HG03439 (cell line): ENCODE results near the gene PBX3.
"Not testable (repeated sequence)": the region's sequence is repeated elsewhere in the genome, so short reads cannot be mapped to it uniquely, and the experiment has no call there.

Experiments used
- ATAC-seq: cut with Tn5 transposase; IDR thresholded peaks from one replicate; pipeline ENCODE4 v1.9.1; 2021; ENCODE audit warnings: mild to moderate bottlenecking, moderate library complexity; ENCODE audit not compliant: unreplicated experiment

The PBX3 gene

GRCh38 chr9:125820100-125820804, 73.1 kb downstream of the PBX3 start:
- no peak for ATAC-seq

DNA sequence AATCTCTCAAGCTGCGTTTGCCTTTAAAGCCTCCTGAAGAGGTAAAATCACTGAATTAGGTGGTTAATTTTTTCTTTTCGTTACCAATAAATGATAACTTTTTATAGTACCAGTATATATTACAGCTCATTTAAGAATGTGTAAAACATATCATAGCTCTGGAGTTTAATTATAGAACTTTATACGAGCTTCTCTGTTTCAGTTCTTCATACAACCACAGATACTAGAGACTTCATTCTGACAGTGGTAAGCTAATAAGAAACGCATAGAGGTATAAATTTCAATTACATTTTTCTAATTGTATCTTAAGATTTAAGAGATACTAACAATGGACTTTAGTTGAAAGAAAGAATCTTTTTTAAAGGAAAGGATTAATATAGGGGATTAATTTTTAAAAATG, 73.9 kb downstream of the PBX3 start:
- no peak for ATAC-seq

DNA sequence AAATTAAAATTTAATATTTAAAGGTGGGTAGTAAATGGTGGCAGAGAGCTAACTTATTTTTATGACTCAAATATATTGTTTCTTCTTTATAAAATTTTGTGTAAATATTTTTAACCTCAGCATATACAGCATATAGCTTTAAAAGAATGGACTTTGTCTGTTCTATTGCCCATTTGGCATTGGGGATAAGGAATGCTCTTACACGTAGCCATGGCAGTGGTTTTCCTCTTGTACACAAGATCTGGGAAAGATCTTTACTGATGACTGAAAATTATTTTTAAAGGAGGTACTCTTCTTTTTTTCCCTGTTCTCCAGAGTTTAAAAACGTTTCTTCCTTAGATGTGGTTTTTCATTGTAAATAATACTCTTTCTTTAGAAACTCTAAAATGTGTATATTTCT, 75.0 kb downstream of the PBX3 start:
- ATAC-seq: no peak

DNA sequence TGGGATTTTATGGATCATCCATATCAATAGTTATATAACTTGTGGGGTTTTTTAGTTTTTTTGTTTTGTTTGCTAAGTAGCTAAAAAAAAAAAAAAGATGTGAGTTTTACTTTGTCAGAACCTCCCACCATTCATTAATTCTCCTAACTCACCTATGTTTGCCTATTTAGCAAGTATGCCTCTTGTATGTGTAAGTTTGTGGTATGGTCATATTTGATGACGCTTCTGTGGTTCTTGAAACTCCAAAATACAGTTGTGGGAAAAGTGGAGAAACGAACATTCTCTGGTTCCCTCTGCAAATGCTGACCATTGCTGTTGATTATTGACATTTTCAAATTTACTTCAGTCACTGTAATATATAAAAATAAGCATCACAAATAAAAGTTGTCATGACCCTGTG, 75.7 kb downstream of the PBX3 start:
- ATAC-seq: no peak

- not testable (repeated sequence) for ATAC-seq
These were observed 76.8 kb downstream of the PBX3 start for GRCh38 chr9:125823874-125824406.

GRCh38 chr9:125825762-125826161, 78.6 kb downstream of the PBX3 start:
- no peak for ATAC-seq

DNA sequence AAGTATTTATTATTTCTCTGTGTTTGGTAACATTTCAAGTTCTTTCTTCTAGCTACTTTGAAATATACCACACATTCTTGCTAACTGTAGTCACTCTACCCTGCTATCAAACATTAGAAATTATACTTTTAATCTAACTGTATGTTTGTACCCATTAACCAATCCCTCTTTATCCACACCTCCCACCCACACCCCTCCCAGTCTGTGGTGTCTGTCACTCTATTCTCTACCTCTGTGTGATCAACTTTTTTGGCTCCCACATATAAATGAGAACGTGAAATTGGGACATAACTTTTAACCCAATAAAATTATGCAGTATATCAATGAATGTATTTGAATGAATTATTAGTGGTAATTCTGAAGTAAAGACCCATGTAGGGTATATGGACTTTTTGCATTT, 79.7 kb downstream of the PBX3 start:
- no peak for ATAC-seq

DNA sequence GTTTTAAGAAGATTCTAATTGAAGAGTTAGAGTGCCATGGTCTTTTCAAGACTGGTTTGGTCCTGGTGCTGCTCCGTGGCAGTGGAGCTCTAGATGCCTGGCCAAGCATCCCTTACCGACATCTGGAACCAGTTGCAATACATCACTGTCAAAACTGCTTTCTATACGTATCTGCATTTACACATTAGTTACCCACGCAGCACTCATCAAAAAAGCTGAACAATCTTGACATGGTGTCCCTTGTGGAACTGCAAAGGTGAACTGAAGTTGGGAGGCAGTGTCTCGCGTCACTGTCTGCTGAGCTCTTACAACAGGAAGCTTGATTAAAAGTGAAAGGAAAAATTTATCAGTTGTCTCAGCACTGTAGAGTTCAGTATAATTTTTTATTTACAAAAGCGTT, 82.6 kb downstream of the PBX3 start:
- peak; percentile 64 for ATAC-seq

GRCh38 chr9:125831054-125831453, 83.9 kb downstream of the PBX3 start:
- no peak for ATAC-seq

- ATAC-seq: no peak
These were observed 84.4 kb downstream of the PBX3 start for GRCh38 chr9:125831616-125832015.

DNA sequence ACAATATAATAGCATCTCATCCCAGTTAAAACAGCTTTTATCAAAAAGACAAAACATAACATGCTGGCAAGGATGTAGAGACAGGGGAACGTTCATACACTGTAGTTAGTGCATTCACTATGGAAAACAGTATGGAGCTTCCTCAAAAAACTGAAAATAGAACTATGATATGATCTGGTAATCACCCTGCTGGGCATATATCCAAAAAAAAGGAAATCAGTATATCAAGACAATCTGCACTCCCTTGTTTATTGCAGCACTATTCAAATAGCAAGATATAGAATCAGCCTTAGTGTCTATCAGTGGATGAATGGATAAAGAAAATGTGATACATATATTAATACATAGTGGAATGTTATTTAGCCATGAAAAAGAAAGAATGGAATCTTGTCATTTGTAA, 88.5 kb downstream of the PBX3 start:
- no peak for ATAC-seq

GRCh38 chr9:125839317-125839716, 92.1 kb downstream of the PBX3 start:
- no peak for ATAC-seq

DNA sequence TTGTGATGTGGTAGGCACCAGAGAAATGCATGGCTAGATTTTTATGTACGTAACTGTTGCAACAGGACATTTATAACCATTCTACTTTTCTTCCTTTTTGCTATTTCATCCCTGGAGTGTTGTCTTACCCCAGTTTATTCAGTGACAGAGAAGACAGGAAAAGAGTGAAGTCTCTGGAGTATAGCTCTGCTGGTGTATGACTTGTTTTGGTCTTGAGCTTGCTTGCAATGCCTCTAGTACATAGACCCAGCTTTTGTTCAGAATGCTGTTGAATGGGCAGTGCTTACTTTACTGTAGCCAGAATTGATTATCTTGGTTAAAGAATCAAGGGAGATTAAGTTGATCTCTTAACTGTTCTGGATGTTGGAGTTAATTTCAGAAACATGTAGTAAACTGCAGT, 94.3 kb downstream of the PBX3 start:
- no peak for ATAC-seq

GRCh38 chr9:125842242-125842641, 95.1 kb downstream of the PBX3 start:
- ATAC-seq: no peak

DNA sequence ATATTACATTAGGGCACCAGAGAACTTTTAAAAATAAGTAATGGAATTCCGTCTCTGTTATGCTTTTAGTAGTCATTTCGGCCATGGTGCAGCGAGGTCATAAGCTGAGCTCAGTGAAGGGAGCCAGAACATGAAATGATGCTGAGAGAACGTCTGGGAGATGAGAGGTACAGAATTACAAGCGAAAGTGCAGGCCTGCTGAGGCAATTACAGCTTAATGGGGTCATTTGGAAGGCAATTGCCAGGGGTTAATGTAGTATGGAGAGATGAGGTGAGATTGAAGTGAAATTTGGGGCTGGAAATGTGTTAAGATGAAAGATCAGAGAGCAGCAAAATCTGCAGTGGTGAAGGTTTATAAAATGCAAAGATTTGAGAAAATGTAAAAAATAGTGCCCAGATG, 96.5 kb downstream of the PBX3 start:
- ATAC-seq: no peak

GRCh38 chr9:125844611-125845010, 97.4 kb downstream of the PBX3 start:
- no peak for ATAC-seq

DNA sequence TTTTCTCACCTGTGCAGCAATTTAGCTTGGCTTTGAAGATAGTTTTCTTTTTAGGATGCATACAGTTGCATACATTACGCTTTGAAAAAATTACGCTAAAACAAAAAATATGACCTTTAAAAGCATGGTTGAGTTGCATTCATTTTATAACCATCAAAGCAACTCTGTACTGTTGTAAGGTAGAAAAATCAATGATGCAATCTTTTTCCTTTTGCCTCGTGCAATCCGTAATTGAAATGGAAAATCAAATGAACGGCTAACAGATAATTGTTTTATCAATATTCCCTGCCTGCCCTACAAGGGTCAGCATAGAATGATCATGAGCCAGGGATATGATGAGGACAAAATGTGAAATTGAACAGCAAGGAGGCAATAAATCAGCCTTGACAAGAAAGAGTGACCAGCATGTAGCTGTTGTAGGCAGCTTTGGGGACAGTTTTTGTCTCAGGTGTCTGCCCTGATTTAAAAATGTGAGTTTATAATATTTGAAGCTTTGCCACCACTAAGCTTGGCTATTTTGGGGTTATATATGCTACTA, 98.2 kb downstream of the PBX3 start:
- ATAC-seq: no peak

DNA sequence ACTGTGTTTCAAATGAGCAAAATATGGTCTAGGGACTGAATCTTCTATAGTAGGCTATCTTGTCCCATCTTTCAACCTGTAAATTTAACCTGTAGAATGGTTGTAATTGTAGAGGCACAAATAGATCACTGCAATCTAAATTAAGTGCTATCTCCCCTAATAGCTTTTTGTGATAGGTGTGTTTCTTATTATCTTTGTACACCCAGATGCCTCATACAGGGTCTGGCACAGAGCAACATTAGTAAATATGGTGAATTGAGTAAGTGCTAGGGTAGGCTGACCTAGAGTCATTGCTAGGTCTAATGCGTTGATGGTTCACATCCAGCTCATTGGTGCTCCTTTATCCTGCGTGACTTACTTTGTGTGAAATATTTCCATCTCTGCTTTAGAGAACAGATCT, 100.6 kb downstream of the PBX3 start:
- ATAC-seq: no peak

GRCh38 chr9:125850106-125850632, 103.0 kb downstream of the PBX3 start:
- ATAC-seq: no peak

GRCh38 chr9:125850763-125851162, 103.6 kb downstream of the PBX3 start:
- no peak for ATAC-seq

DNA sequence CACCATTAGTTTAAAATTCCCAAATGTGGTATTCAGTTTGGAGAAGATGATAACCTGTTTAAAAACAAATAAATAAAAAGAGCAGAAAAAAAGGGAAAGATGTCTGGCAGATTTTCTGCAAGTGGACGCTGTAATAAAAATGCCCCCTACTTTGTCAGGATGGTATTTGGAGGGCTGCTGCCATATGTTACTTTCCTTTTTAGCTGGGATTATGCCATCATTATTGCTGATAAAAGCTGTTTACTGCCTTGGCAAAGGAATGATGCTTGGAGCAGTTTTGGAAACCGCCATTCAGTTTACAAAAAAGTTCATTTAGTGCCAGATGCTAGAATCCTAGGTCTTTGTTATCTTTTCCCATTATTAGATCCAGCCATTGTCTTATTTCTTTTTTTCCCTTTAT, 104.8 kb downstream of the PBX3 start:
- no peak for ATAC-seq

DNA sequence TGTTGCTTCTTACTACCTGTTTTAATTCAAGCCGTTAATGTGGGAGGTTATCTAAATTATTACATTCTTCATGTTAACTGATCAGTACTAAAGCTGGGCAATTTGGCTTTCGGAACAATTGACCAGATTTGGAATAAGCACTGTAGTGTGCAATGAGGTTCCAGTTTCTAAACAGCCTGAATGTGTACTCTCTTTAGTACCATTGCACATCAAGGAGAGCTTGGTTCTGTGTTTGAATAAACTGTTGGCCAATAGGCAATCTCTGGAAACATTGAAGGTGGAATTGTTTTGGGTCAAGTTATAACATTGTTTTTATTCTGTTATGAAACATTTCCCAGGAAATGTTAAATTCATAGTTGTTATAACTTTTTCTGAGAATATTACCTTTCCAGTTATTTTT, 105.2 kb downstream of the PBX3 start:
- no peak for ATAC-seq
